SH-SY5Y (cell line): ENCODE results near the gene PWWP2B.

Experiments
- GATA2 ChIP-seq: IDR thresholded peaks from 2 replicates; pipeline ENCODE4 v1.6.1; 2011; ENCODE audit warnings: mild to moderate bottlenecking, low read depth, low read length
- GATA3 ChIP-seq: IDR thresholded peaks from 2 replicates; pipeline ENCODE4 v1.6.1; 2011; ENCODE audit warnings: low read depth, mild to moderate bottlenecking, low read length, moderate library complexity

GRCh38 chr10:132399117-132400035 is 2.4 kb downstream of the PWWP2B start:
- TF ChIP-seq GATA3 (no peak), GATA2 (no peak)
